ENCODE results near the gene SCART1. TPM values are rescaled to one million over a fixed set of nuclear protein-coding genes. Genes with fewer than 3 reads are reported as not detected.

SCART1 gene
- total RNA-seq, 1 experiment from 2014 or later = 3.7 TPM

DNA sequence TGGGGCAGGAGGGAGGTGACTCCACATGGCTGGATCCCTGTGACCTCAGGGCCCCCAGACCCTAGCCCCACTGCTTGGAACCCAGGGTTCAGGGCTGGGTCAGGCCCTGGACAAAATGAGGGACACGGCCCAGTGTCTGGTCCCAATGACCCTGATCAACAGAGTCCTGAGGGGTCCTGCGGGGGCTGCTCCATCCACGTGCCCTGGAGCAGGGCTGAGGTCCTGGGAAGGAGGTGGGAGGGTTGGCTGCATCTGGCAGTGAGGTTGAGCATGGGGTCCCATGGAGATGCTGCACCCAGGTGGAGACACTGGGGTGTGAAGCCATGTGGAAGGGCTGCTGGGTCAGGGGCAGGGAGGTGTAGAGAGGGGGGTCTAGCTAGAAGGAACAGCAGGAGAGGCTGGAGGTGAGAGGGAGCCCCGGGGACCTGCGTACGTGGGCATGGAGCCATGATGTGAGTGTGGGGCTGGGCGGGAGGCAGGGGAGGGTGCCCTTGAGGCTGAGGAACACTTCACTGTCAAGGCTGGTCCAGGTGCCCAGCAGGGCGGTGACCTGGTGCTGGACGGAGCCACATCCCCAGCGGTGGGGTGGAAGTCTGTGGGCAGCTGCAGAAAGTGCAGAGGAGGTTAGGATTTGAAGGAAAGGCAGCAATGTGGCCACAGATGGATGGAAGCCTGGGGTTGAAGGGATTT lies 604 bp downstream of the SCART1 start:
- CTCF ChIA-PET = no interaction called here
- H3K4me3 ChIP-seq (replicated peaks in 1 of 2; ENCODE audit: low read depth in 1 of 2, low read length in 2 of 2) = no peak overlapping the region
- intact Hi-C loops (cut with micrococcal nuclease) = no loop called here

DNA sequence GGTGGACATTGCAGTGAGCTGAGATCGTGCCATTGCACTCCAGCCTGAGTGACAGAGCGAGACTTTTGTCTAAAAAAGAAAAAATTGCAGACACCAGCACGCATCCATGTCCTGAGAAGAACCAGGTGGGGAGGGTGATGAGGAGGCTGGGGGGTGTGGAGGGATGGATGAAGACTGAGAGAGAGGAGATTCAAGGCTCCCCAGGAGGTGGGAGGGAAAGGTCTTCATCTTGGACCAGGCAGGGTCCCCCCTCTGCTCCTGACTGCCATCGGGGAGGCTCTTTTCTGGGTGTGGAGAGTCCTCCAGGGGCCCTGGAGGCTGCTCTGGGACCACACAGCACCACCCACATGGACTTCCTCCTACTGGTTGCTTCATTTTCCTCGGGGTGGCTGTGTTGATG lies 1.5 kb downstream of the SCART1 start:
- intact Hi-C loops (cut with micrococcal nuclease) = no loop called here
- H3K9me2 ChIP-seq (ENCODE audit: insufficient read depth) = no peaks in the 10 kb centered on the region
- ATAC-seq (no peak), DNase-seq (ENCODE audit: low read depth, low spot score) (no peak)
- no peak overlapping the region for H2AFZ ChIP-seq (ENCODE audit: low read depth, low read length, poor library complexity, severe bottlenecking)
- no peaks in the 10 kb centered on the region for H3K27me3 ChIP-seq (ENCODE audit: insufficient read depth, low read length)
- H3K4me3 ChIP-seq (replicated peaks in 1 of 2; ENCODE audit: low read depth in 1 of 2, low read length in 2 of 2) = no peak overlapping the region
- H3K27ac ChIP-seq (ENCODE audit: low read depth, low read length) = no peak overlapping the region
- H3K4me2 ChIP-seq (ENCODE audit: low read length) = no peak overlapping the region
- CTCF ChIA-PET = no interaction called here
- H3K9ac ChIP-seq (ENCODE audit: low read length) = no peak overlapping the region
- no peaks in the 10 kb centered on the region for H3K79me2 ChIP-seq (ENCODE audit: insufficient read depth, low read length)
- no peaks in the 10 kb centered on the region for H3K36me3 ChIP-seq (ENCODE audit: control insufficient read depth in 1 of 2, insufficient read depth in 2 of 2, low read length in 2 of 2)
- POLR2A ChIA-PET = no interaction called here
- RAD21 ChIA-PET (ENCODE audit: low non-redundant PET in 1 of 2, low total read pairs in 2 of 2, uncharacterized antibody in 2 of 2, unreplicated experiment in 2 of 2) = no interaction called here
- no peaks in the 10 kb centered on the region for H3K9me3 ChIP-seq (ENCODE audit: control insufficient read depth in 1 of 2, insufficient read depth in 1 of 2, low read depth in 1 of 2, low read length in 2 of 2)
- no peaks in the 10 kb centered on the region for H4K20me1 ChIP-seq (ENCODE audit: insufficient read depth)
- H3K4me1 ChIP-seq (ENCODE audit: control insufficient read depth in 1 of 2, insufficient read depth in 2 of 2, low read length in 2 of 2) = no peaks in the 10 kb centered on the region
- no TSS peak for BruUV-seq (replicated peaks)
- TF ChIP-seq ELF1 (IDR thresholded peaks at IDR 0.05; ENCODE audit: borderline replicate concordance, low read depth) (no peak), CTCF (IDR thresholded peaks at IDR 0.05 in 2 of 3, conservative IDR thresholded peaks at IDR 0.05 in 1 of 3; ENCODE audit: borderline replicate concordance in 1 of 3, insufficient read depth in 1 of 3, low read depth in 2 of 3, low read length in 2 of 3) (no peak), TCF7L2 (IDR thresholded peaks at IDR 0.05; ENCODE audit: borderline replicate concordance, extremely low read depth, insufficient read depth, insufficient read length) (no peak), RAD21 (IDR thresholded peaks at IDR 0.05; ENCODE audit: low read depth) (no peak), JUND (IDR thresholded peaks at IDR 0.05) (no peak), POLR2AphosphoS5 (IDR thresholded peaks at IDR 0.05; ENCODE audit: low read depth, low read length) (no peak), CEBPB (IDR thresholded peaks at IDR 0.05; ENCODE audit: low read depth) (no peak), EGR1 (IDR thresholded peaks at IDR 0.05; ENCODE audit: low read depth) (no peak)
- TF ChIP-seq, protein P1, sequence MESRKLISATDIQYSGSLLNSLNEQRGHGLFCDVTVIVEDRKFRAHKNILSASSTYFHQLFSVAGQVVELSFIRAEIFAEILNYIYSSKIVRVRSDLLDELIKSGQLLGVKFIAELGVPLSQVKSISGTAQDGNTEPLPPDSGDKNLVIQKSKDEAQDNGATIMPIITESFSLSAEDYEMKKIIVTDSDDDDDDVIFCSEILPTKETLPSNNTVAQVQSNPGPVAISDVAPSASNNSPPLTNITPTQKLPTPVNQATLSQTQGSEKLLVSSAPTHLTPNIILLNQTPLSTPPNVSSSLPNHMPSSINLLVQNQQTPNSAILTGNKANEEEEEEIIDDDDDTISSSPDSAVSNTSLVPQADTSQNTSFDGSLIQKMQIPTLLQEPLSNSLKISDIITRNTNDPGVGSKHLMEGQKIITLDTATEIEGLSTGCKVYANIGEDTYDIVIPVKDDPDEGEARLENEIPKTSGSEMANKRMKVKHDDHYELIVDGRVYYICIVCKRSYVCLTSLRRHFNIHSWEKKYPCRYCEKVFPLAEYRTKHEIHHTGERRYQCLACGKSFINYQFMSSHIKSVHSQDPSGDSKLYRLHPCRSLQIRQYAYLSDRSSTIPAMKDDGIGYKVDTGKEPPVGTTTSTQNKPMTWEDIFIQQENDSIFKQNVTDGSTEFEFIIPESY (IDR thresholded peaks at IDR 0.05; ENCODE audit: extremely low read depth, insufficient replicate concordance, low read length) = no peak
- TF ChIP-seq, protein P2, sequence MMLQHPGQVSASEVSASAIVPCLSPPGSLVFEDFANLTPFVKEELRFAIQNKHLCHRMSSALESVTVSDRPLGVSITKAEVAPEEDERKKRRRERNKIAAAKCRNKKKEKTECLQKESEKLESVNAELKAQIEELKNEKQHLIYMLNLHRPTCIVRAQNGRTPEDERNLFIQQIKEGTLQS (IDR thresholded peaks at IDR 0.05) = no peak

More for the DNA sequence above, 604 bp downstream of the SCART1 start:
- POLR2A ChIA-PET = no interaction called here
- ATAC-seq (no peak), DNase-seq (ENCODE audit: low read depth, low spot score) (no peak)
- H3K36me3 ChIP-seq (ENCODE audit: control insufficient read depth in 1 of 2, insufficient read depth in 2 of 2, low read length in 2 of 2) = no peaks in the 10 kb centered on the region
- no peaks in the 10 kb centered on the region for H3K9me2 ChIP-seq (ENCODE audit: insufficient read depth)
- H4K20me1 ChIP-seq (ENCODE audit: insufficient read depth) = no peaks in the 10 kb centered on the region
- H2AFZ ChIP-seq (ENCODE audit: low read depth, low read length, poor library complexity, severe bottlenecking) = no peak overlapping the region
- no peaks in the 10 kb centered on the region for H3K9me3 ChIP-seq (ENCODE audit: control insufficient read depth in 1 of 2, insufficient read depth in 1 of 2, low read depth in 1 of 2, low read length in 2 of 2)
- H3K4me2 ChIP-seq (ENCODE audit: low read length) = no peak overlapping the region
- no peaks in the 10 kb centered on the region for H3K4me1 ChIP-seq (ENCODE audit: control insufficient read depth in 1 of 2, insufficient read depth in 2 of 2, low read length in 2 of 2)
- TF ChIP-seq, protein P1 (IDR thresholded peaks at IDR 0.05; ENCODE audit: extremely low read depth, insufficient replicate concordance, low read length) = no peak
- no peak for TF ChIP-seq TCF7L2 (IDR thresholded peaks at IDR 0.05; ENCODE audit: borderline replicate concordance, extremely low read depth, insufficient read depth, insufficient read length)
- TF ChIP-seq POLR2A (IDR thresholded peaks at IDR 0.05; ENCODE audit: borderline replicate concordance, extremely low read depth, insufficient read depth, insufficient read length) = no peak
- RAD21 ChIA-PET (ENCODE audit: low non-redundant PET in 1 of 2, low total read pairs in 2 of 2, uncharacterized antibody in 2 of 2, unreplicated experiment in 2 of 2) = no interaction called here
- BruUV-seq (replicated peaks) = no TSS peak
- H3K27me3 ChIP-seq (ENCODE audit: insufficient read depth, low read length) = no peaks in the 10 kb centered on the region
- H3K9ac ChIP-seq (ENCODE audit: low read length) = no peak overlapping the region
- H3K27ac ChIP-seq (ENCODE audit: low read depth, low read length) = no peak overlapping the region
- no peaks in the 10 kb centered on the region for H3K79me2 ChIP-seq (ENCODE audit: insufficient read depth, low read length)

Measured in HCT116 (cell line).